Cardiac ventricle fibroblast (primary cell): ENCODE data around the gene DGKE. TPM values are rescaled to one million over a fixed set of nuclear protein-coding genes. Genes with fewer than 3 reads are reported as not detected.

Experiments
- total RNA-seq: library from RNA; depleted of rRNA; stranded (reverse); fragments of >200 nt; gene quantifications from 2 replicates; pipeline ENCODE4 v1.2.3, GENCODE V29; 2015

Gene DGKE
- 1.5 and 4.3 TPM in 2 replicates for total RNA-seq

DNA sequence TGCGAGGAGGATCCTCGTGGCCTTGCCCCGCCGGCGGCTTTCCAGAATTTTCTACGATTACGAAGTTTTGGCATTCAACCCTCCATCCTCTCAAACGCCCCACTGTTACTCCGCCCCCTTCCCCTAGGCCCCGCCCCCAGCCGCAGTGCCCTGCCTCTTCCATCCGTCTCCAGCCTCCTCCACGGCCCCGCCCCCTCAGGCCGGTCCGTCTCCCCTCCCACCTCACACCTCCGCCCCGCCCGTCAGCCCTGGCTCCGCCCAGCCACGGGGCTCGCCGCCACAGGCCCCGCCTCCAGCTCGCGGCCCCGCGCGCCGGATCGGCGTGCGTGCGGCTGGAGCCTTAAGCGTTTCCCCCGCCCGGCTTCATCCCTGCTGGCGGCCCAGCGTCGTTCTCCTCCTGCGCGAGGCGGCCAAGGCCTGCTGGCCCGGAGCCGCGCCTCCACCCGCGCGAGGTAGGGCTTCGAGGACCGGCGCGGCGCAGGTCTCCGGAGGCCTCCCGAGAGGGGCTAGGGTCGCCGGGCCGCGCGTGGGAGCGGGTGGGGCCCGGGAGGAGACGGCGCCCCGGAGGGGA, at the start of gene DGKE, which contains the start of gene C17orf67:
DGKE (plus strand) TSS at position 343 of the 571 bp plus-strand sequence. CDS start 645 bp downstream, outside the sequence.
C17orf67 (minus strand) TSS at position 112 of the 571 bp plus-strand sequence. CDS start 18,110 bp downstream, outside the sequence.

DNA sequence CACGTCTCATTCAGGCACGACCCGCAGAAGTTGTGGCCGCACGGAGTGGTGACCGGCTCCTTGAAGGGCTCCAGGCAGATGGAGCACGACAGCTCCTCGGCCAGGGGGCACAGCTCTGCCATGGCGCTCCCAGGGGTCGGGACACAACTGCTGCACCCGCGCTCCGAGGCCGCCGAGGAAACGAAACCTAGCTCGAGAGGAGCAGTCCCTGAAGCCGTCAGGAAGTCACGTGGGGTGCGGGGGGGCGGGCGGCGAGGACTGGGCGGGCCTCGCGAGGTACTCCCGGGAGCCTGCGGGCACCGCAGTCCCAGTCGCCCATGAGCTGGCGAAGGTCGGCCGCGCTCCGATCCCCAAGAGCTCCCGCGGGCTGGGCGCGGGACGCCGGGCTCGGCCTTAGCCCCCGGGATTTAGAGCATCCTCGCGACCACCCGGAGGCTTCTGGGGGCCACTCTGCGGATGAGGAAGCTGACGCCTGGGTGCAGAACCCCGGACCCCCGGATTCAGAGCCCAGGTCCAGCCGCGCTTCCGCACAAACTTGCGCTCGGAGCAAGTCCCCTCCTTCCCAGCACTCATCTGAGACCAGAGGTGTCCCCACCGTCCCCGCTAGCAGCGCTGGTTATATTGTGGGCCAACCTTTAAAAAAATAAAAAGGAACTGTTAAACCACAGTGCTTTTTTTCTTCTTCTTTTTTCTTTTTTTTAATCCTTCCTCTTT, 80.1 kb downstream of the DGKE start, which contains the start of gene TRIM25:
TRIM25 (minus strand) TSS at position 183 of the 714 bp plus-strand sequence; CDS start at position 122, 61 bp downstream.

Other genes starting within 250 kb of the DGKE start
- gene NOG, start 240.5 kb upstream of the DGKE start, total RNA-seq: not detected in 2 replicates
- gene C17orf67, start 231 bp upstream of the DGKE start, total RNA-seq: 0.31 and 0.39 TPM in 2 replicates
- 36.3 and 40.1 TPM in 2 replicates for gene TRIM25, start 79.9 kb downstream of the DGKE start, total RNA-seq
- gene COIL, start 126.9 kb downstream of the DGKE start, total RNA-seq: 8.1 and 12.0 TPM in 2 replicates
- 104 and 120 TPM in 2 replicates for gene SCPEP1, start 144.0 kb downstream of the DGKE start, total RNA-seq